ENCODE data around the gene TADA2A.
A peak's percentile ranks its signal among the peaks of the same experiment; 100 is the strongest.

TADA2A gene

GRCh38 chr17:37406635-37407461 is at the start of gene TADA2A, which contains the start of gene ACACA:
Gene TADA2A (plus strand): TSS chr17:37406886. CDS start chr17:37411366, 4,480 bp downstream.
Gene ACACA (minus strand): TSS chr17:37406836. CDS start chr17:37406299, 537 bp downstream.
- peak; percentile 89 for DNase-seq

GRCh38 chr17:37358098-37358829 is 48.4 kb upstream of the TADA2A start:
- peak; percentile 51 for DNase-seq

GRCh38 chr17:37358830-37359681 is 47.6 kb upstream of the TADA2A start:
- peak; percentile 97 for DNase-seq

- no peak for DNase-seq
These were observed 47.0 kb upstream of the TADA2A start for GRCh38 chr17:37359682-37360188.

GRCh38 chr17:37360632-37361031 is 46.1 kb upstream of the TADA2A start:
- DNase-seq, result no peak

- no peak for DNase-seq
These were observed 45.1 kb upstream of the TADA2A start for GRCh38 chr17:37361543-37361942.

GRCh38 chr17:37365589-37365988 is 41.1 kb upstream of the TADA2A start:
- DNase-seq, result no peak

- DNase-seq, result peak; percentile 6
These were observed 38.1 kb upstream of the TADA2A start for GRCh38 chr17:37368577-37368976.

- peak; percentile 85 for DNase-seq
These were observed 33.0 kb upstream of the TADA2A start for GRCh38 chr17:37373530-37374159.

- no peak for DNase-seq
These were observed 31.0 kb upstream of the TADA2A start, which contains the start of gene C17orf78 for GRCh38 chr17:37375706-37376105. Gene C17orf78 (plus strand): TSS chr17:37375985. CDS start chr17:37376093, 108 bp downstream.

GRCh38 chr17:37382056-37382455 is 24.6 kb upstream of the TADA2A start:
- DNase-seq, result no peak

- no peak for DNase-seq
These were observed 22.0 kb upstream of the TADA2A start for GRCh38 chr17:37384560-37385149.

GRCh38 chr17:37385474-37385990 is 21.2 kb upstream of the TADA2A start:
- no peak for DNase-seq

GRCh38 chr17:37386462-37386861 is 20.2 kb upstream of the TADA2A start:
- DNase-seq, result no peak

GRCh38 chr17:37388266-37388665 is 18.4 kb upstream of the TADA2A start:
- DNase-seq, result no peak

GRCh38 chr17:37389160-37389559 is 17.5 kb upstream of the TADA2A start:
- DNase-seq, result no peak

- no peak for DNase-seq
These were observed 15.5 kb upstream of the TADA2A start for GRCh38 chr17:37391146-37391545.

- DNase-seq, result peak; percentile 52
These were observed 14.6 kb upstream of the TADA2A start for GRCh38 chr17:37392024-37392590.

- DNase-seq, result no peak
These were observed 13.3 kb upstream of the TADA2A start for GRCh38 chr17:37393352-37393751.

GRCh38 chr17:37399265-37399803 is 7.4 kb upstream of the TADA2A start:
- no peak for DNase-seq

- no peak for DNase-seq
These were observed 6.2 kb upstream of the TADA2A start for GRCh38 chr17:37400505-37400904.

Data from activated CD4-positive, alpha-beta T cell treated with anti-CD3 and anti-CD28 coated beads, Interleukin-2, Interleukin-6, amounts not matched to agents 100 ng/mL and 50 ng/mL, durations not matched to agents 16 hours and 8 hours (primary cell).